GM18907 (cell line): ENCODE measurements around the gene OCA2.

Source experiments
- ATAC-seq: cut with Tn5 transposase; IDR thresholded peaks from one replicate; pipeline ENCODE4 v1.9.1; 2021; ENCODE audit warnings: mild to moderate bottlenecking, moderate library complexity; ENCODE audit not compliant: unreplicated experiment

Gene OCA2

GRCh38 chr15:28005004-28005527, 94.0 kb downstream of the OCA2 start:
- no peak for ATAC-seq

GRCh38 chr15:28004143-28005003, 94.7 kb downstream of the OCA2 start:
- ATAC-seq = no peak

GRCh38 chr15:28003302-28004037, 95.6 kb downstream of the OCA2 start:
- no peak for ATAC-seq

- ATAC-seq = no peak
Observed at GRCh38 chr15:28002867-28003266, 96.2 kb downstream of the OCA2 start.

- no peak for ATAC-seq
Observed at GRCh38 chr15:28002136-28002861, 96.8 kb downstream of the OCA2 start.

GRCh38 chr15:28001641-28002040, 97.5 kb downstream of the OCA2 start:
- ATAC-seq = no peak

- no peak for ATAC-seq
Observed at GRCh38 chr15:27993996-27994780, 104.9 kb downstream of the OCA2 start.

- no peak for ATAC-seq
Observed at GRCh38 chr15:27993544-27993943, 105.6 kb downstream of the OCA2 start.

- no peak for ATAC-seq
Observed at GRCh38 chr15:27990521-27991515, 108.3 kb downstream of the OCA2 start.

GRCh38 chr15:27989838-27990237, 109.3 kb downstream of the OCA2 start:
- ATAC-seq = no peak

- ATAC-seq = no peak
Observed at GRCh38 chr15:27989427-27989826, 109.7 kb downstream of the OCA2 start.

- ATAC-seq = no peak
Observed at GRCh38 chr15:27985099-27985498, 114.0 kb downstream of the OCA2 start.

GRCh38 chr15:27983496-27983895, 115.6 kb downstream of the OCA2 start:
- ATAC-seq = no peak

GRCh38 chr15:27977696-27978095, 121.4 kb downstream of the OCA2 start:
- no peak for ATAC-seq

GRCh38 chr15:27973886-27974285, 125.2 kb downstream of the OCA2 start:
- ATAC-seq = no peak

- ATAC-seq = no peak
Observed at GRCh38 chr15:27970661-27971392, 128.3 kb downstream of the OCA2 start.

GRCh38 chr15:27967541-27967940, 131.6 kb downstream of the OCA2 start:
- no peak for ATAC-seq

- no peak for ATAC-seq
Observed at GRCh38 chr15:27965546-27965945, 133.6 kb downstream of the OCA2 start.

- no peak for ATAC-seq
Observed at GRCh38 chr15:27961801-27962200, 137.3 kb downstream of the OCA2 start.
